ENCODE results near the gene OR11A1.
"Not testable (repeated sequence)": the region's sequence is repeated elsewhere in the genome, so short reads cannot be mapped to it uniquely, and the experiment has no call there.

OR11A1 gene

GRCh38 chr6:29477923-29478450, 21.1 kb upstream of the OR11A1 start:
- no peak for DNase-seq

DNA sequence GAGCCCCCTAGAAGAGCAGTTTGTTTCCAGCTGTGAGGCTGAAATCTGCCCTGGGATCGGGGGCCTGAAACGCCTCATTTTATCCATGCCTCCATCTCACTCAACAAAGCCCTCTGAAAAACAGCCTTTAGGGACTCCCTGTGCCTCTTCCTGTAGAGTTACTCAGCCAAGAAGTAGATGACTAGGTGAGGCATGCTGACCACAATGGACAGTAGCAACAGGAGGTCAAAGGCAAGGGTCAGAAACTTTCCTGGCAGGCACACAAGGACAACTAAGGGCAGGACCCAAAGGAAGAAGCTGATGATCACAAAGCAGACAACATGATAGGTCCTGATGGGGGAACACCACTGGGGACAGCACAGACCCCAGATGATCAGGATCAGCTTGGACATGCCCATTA, 18.1 kb upstream of the OR11A1 start:
- no peak for DNase-seq

DNA sequence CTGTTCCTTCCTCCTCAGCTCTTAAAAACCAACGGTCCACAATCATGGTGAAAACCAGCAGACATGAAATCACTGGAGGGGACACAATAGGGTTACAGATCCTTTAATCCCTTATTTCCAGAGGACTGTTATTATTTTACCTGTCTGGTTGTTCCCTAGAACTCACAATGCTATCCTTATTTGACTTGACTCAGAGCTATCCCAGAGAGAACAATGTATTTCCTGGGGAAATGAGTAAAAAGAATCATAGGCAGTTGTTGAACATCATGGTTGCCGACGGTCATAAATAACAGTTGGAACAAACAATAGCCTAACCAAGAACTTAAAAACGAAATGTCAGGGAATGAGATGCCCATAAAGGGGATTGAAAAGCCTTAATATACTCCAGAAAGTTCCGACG, 9.4 kb upstream of the OR11A1 start:
- DNase-seq, result no peak

DNA sequence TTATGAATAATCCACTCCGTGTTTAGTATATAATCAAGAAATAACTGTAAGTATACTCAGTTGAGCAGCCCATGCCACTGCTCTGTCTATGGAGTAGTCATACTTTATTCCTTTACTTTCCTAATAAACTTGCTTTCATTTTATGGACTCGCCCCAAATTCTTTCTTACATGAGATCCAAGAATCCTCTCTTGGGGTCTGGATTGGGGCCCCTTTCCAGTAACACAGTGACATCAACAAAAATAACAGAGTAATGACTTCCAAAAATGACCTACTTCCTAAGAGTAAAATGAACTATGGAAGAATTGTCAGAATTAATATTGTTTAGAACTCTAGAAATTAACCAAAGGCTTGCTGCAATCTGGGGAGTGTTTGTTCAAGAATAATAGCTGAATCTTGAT, 8.9 kb upstream of the OR11A1 start:
- DNase-seq, result no peak

- no peak for DNase-seq
These were observed 8.4 kb upstream of the OR11A1 start for GRCh38 chr6:29465279-29465678.

GRCh38 chr6:29462022-29462421, 5.2 kb upstream of the OR11A1 start:
- no peak for DNase-seq

- no peak for DNase-seq
These were observed 4.3 kb upstream of the OR11A1 start for GRCh38 chr6:29461021-29461814.

GRCh38 chr6:29451471-29452193, 5.2 kb downstream of the OR11A1 start:
- DNase-seq, result no peak

DNA sequence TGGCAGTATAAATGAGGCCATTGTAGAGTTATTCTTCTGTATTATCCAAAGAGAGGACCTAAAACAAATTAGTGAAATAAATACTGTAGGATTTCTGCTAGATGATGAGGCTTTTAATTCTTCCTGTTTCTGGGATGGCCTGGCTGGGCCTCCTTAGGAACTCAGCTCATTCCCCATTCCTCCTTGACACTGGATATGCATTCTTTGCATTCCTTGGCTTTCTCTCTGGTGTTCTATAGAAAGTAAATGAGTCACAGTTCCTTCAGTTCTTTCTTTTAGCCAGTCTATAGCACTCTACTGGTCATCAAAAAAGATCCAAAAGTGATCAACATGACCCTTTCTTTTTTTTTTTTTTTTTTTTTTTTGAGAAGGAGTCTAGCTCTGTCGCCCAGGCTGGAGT, 9.2 kb downstream of the OR11A1 start:
- DNase-seq, result no peak

DNA sequence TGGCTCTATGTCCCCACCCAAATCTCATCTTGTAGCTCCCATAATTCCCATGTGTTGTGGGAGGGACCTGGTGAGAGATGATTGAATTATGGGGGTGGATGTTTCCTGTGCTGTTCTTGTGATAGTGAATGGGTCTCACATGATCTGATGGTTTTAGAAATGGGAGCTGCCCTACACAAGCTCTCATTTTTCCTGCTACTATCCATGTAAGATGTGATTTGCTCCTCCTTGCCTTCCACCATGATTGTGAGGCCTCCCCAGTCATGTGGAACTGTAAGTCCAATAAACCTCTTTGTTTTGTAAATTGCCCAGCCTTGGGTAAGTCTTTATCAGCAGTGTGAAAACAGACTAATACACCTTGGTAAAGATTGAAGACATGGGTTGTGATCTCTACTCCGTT, 12.8 kb downstream of the OR11A1 start:
- DNase-seq, result not testable (repeated sequence)

DNA sequence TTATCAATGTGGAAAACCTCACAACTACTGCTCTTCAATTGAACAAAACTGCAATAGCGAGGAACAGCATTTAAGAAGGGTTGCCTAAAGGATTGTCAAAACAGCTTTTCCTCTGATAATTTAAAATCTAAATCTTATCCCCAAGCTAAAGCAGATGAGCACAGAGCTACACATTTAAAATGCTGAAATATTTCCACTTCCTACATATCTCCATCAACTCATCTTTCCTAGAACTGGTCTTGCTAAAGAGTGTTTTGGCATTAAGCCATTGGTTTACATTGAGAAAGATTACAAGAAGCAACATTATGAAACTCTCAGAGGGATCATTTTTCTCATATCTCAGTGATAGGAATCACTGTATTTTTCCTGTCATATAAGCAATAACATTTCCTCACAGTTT, 14.2 kb downstream of the OR11A1 start:
- no peak for DNase-seq

DNA sequence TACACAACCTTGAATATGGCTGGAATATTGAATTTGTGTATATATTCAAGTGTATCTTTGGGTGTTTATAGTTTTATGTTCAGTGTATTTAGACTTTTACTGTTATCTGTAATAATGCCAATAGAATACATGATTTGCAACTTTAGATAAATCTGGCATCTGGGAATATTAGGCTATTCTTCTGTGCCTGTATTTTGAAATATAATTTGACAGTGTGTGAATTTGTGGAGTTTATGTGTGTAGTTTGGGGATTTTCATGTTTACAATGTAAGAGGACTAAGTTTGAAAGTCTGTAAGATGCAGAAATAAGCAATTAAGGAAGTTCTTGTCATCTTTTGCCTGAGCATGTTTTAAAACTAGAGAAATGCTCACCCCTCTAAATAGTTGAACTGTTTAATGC, 17.9 kb downstream of the OR11A1 start, which contains the start of gene OR10C1:
TSS of gene OR10C1 (plus strand) at position 301 of the 400 bp plus-strand sequence. CDS start 710 bp downstream, outside the sequence.
- DNase-seq, result no peak

DNA sequence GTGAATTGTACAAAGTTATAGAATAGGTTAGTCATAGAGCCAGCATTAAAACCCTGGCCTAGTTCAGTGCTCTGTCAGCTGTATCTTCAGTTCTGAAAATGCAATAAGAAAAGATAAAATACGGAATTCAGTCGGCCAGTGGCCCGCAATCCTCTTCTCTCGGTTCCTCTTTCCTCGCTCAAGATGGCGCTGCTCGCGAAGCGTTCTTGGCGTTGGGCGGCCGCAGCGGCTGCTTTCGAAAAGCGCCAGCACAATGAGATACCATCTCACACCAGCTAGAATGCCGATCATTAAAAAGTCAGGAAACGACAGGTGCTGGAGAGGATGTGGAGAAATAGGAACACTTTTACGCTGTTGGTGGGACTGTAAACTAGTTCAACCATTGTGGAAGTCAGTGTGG, 20.1 kb downstream of the OR11A1 start:
- not testable (repeated sequence) for DNase-seq

- DNase-seq, result no peak
These were observed 30.2 kb downstream of the OR11A1 start for GRCh38 chr6:29426654-29427053.

GRCh38 chr6:29425075-29425474, 31.8 kb downstream of the OR11A1 start:
- DNase-seq, result no peak

- no peak for DNase-seq
These were observed 32.3 kb downstream of the OR11A1 start for GRCh38 chr6:29424575-29424974.

DNA sequence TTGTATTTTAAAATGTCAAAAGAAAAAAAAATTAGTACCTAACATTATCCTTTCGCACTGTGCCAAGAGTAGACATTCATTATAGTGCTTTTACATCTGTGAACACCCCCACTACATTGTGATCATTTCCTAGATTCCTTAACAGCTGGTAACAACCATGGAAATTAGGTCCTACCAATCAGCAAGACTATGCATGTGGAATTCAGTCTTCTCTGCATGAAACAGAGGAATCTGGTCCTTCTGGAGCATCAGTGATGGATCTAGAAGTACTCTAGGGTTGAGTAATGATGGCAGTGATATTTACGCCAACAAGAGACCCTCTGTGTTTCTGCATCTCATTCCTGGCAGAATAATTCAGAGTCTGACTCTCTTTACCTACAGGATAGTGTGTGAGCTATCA, 32.7 kb downstream of the OR11A1 start:
- DNase-seq, result no peak

- no peak for DNase-seq
These were observed 37.4 kb downstream of the OR11A1 start for GRCh38 chr6:29419516-29419915.

GRCh38 chr6:29414588-29414987, 42.3 kb downstream of the OR11A1 start, which contains the start of gene OR12D1:
TSS of gene OR12D1 (plus strand) at chr6:29414928.
- no peak for DNase-seq

DNA sequence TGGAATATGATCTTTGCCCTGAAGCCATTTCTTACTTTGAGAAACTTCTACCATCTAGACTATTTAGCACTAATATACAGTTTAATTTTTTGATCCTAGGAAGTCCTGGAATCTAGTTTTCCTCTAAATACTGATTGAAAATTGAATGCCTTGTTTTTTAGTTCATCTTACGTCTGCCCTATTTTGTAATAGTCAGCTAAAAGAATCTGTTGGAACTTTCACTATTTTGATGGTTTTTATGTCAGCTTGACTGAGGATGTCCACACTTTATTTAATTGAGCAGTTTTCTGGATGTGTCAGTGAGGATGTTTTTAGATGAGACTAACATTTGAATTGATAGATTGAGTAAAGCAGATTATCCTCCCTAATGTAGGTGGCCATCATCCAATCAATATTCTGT, 53.1 kb downstream of the OR11A1 start:
- no peak for DNase-seq

DNA sequence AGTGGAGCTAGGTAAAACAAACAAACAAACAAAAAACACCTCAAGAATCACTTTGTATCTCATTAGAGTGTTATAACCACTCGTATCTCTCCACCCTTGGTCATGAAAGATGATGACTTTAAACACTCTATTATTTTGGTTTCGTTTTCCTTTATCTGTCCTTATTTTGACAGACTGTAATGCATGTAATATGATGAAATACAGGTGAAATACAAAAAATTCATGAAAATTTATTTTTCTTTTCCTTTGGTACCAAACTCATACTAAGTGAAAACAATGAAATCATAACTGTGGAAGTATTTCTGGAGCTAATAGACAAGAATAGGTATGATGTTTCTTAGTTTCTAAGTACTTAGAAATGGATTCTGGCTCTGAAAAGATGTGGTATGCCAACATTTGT, 57.3 kb downstream of the OR11A1 start:
- no peak for DNase-seq

- DNase-seq, result no peak
These were observed 61.5 kb downstream of the OR11A1 start, which contains the start of gene OR12D2 for GRCh38 chr6:29395331-29395730. TSS of gene OR12D2 (plus strand) at chr6:29395631. CDS start at chr6:29396700, 1,069 bp downstream.

GRCh38 chr6:29388533-29388932, 68.3 kb downstream of the OR11A1 start:
- no peak for DNase-seq

- DNase-seq, result no peak
These were observed 80.9 kb downstream of the OR11A1 start for GRCh38 chr6:29376003-29376402.
